ENCODE measurements around the gene ASB18.

- no peak for TF ChIP-seq CTCF (IDR thresholded peaks at IDR 0.05)
- TF ChIP-seq POLR2AphosphoS5 (IDR thresholded peaks at IDR 0.05; ENCODE audit: low read depth, low read length), result no peak
- TF ChIP-seq REST (IDR thresholded peaks at IDR 0.05; ENCODE audit: insufficient read depth in 1 of 2, low read depth in 2 of 2, low read length in 1 of 2), result no peak
- no peak for TF ChIP-seq SIN3A (IDR thresholded peaks at IDR 0.05; ENCODE audit: borderline replicate concordance, insufficient read depth, low read depth, low read length)
- no peak for TF ChIP-seq TCF7L2 (IDR thresholded peaks at IDR 0.05; ENCODE audit: low read depth, low read length)
Measured at GRCh38 chr2:236169151-236169721, 95.0 kb downstream of the ASB18 start.

Data from Panc1 (cell line).